SU-DHL-6 (cell line): ENCODE data around the gene DDB1.

Source experiments
- CTCF ChIP-seq: fragments of 200-600 bp; sonication (generic); IDR thresholded peaks from one replicate; pipeline ENCODE4 v1.5.1; 2017; ENCODE audit warnings: antibody characterized with exemption, mild to moderate bottlenecking, low read length, moderate library complexity; ENCODE audit not compliant: insufficient read depth, poor library complexity, severe bottlenecking
- EZH2phosphoT487 ChIP-seq: fragments of 200-600 bp; sonication (generic), shearing (Covaris generic); conservative IDR thresholded peaks from 2 replicates; pipeline ENCODE4 v1.6.1; 2018; ENCODE audit warnings: mild to moderate bottlenecking, antibody characterized with exemption, low read length, moderate library complexity, mixed read lengths

- TF ChIP-seq CTCF (no peak), EZH2phosphoT487 (no peak)
These were observed 1.3 kb downstream of the DDB1 start for GRCh38 chr11:61331651-61332050.
